Measurements from ENCODE around the gene FOCAD. TPM values are rescaled to one million over a fixed set of nuclear protein-coding genes. Genes with fewer than 3 reads are reported as not detected.

The FOCAD gene
- total and polyA plus RNA-seq, 2 of the 8 experiments (the other 6 are each of a cell fraction or from before 2014, with no cell fraction given), result 22.0 to 38.4 TPM

- TF ChIP-seq CHD7 (IDR thresholded peaks at IDR 0.05; ENCODE audit: insufficient replicate concordance, low read length) (no peak), EGR1 (IDR thresholded peaks at IDR 0.05; ENCODE audit: borderline replicate concordance, low read depth, low read length) (no peak), CEBPB (IDR thresholded peaks at IDR 0.05; ENCODE audit: low read depth, low read length) (no peak), ATF3 (IDR thresholded peaks at IDR 0.05; ENCODE audit: insufficient read depth, low read depth, low read length) (no peak), TCF12 (IDR thresholded peaks at IDR 0.05; ENCODE audit: low read depth, low read length) (no peak), CHD2 (IDR thresholded peaks at IDR 0.05; ENCODE audit: low read length) (no peak), RXRA (IDR thresholded peaks at IDR 0.05; ENCODE audit: insufficient read depth, low read depth, low read length) (no peak), SP4 (IDR thresholded peaks at IDR 0.05; ENCODE audit: low read length) (no peak), SIX5 (IDR thresholded peaks at IDR 0.05; ENCODE audit: low read depth, low read length) (no peak), CTBP2 (IDR thresholded peaks at IDR 0.05; ENCODE audit: borderline replicate concordance, insufficient read depth, insufficient read length, low read length) (no peak), CREB1 (IDR thresholded peaks at IDR 0.05) (no peak), KDM5A (IDR thresholded peaks at IDR 0.05; ENCODE audit: low read length) (no peak), EZH2 (IDR thresholded peaks at IDR 0.05; ENCODE audit: low read depth, low read length, severe bottlenecking) (no peak)
These were observed 306.8 kb downstream of the FOCAD start (continued) for GRCh38 chr9:20990867-20991266.

All from H1 (cell line).